ENCODE results near the gene SRRM3. TPM values are rescaled to one million over a fixed set of nuclear protein-coding genes. Genes with fewer than 3 reads are reported as not detected.

The SRRM3 gene
- total RNA-seq, 1 donor from 2014 or later: 1.7 TPM

GRCh38 chr7:76317782-76318487 lies 116.2 kb downstream of the SRRM3 start:
- peak overlapping the region; percentile 87 for H3K4me3 Mint-ChIP-seq (ENCODE audit: unreplicated experiment)
- no peaks in the 10 kb centered on the region for H3K9me3 ChIP-seq (ENCODE audit: insufficient read depth, low read depth, low read length)
- H3K36me3 Mint-ChIP-seq (ENCODE audit: low read depth, unreplicated experiment): peaks cover 8% of the 10 kb centered on the region
- peaks cover 2% of the 10 kb centered on the region for H3K9me3 Mint-ChIP-seq (ENCODE audit: unreplicated experiment)
- peaks cover 17% of the 10 kb centered on the region for H3K4me1 ChIP-seq (ENCODE audit: insufficient read depth, low read length)
- H3K79me2 ChIP-seq (ENCODE audit: insufficient read depth, low read length): peaks cover 16% of the 10 kb centered on the region
- H3K4me1 Mint-ChIP-seq (ENCODE audit: low read depth, unreplicated experiment): peaks cover 22% of the 10 kb centered on the region
- peak overlapping the region; percentile 82 for H3K9ac ChIP-seq (ENCODE audit: low read length)
- H3K36me3 ChIP-seq (ENCODE audit: insufficient read depth, low read length): peaks cover 9% of the 10 kb centered on the region
- H3K27ac ChIP-seq (ENCODE audit: low read depth, low read length): peak overlapping the region; percentile 74
- H3K27me3 Mint-ChIP-seq (ENCODE audit: low read depth, unreplicated experiment): no peaks in the 10 kb centered on the region
- peak overlapping the region; percentile 66 for H3K4me3 ChIP-seq (ENCODE audit: insufficient read depth, low read depth, low read length)
- peak overlapping the region; percentile 99 for H3K27ac Mint-ChIP-seq (ENCODE audit: unreplicated experiment)
- H4K20me1 ChIP-seq (ENCODE audit: insufficient read depth, low read length): peaks cover 25% of the 10 kb centered on the region
- DNase-seq (ENCODE audit: low read depth) (peak; percentile 89), FAIRE-seq (no peak)
- H3K4me2 ChIP-seq (ENCODE audit: low read length): peak overlapping the region; percentile 85
- no peaks in the 10 kb centered on the region for H3K27me3 ChIP-seq (ENCODE audit: insufficient read depth, low read length)
- peak overlapping the region; percentile 82 for H2AFZ ChIP-seq (ENCODE audit: low read depth, low read length)
- TF ChIP-seq EZH2 (IDR thresholded peaks at IDR 0.05; ENCODE audit: insufficient read depth, low read length): no peak
- no peak for TF ChIP-seq CTCF (IDR thresholded peaks at IDR 0.05; ENCODE audit: insufficient read depth, low read depth, low read length)

- peak overlapping the region; percentile 74 for H3K27ac ChIP-seq (ENCODE audit: low read depth, low read length)
- Mint-ChIP-seq H3K4me1 (ENCODE audit: low read depth, unreplicated experiment) (peaks cover 27% of the 10 kb centered on the region), H3K9me3 (ENCODE audit: unreplicated experiment) (peaks cover 2% of the 10 kb centered on the region), H3K27ac (ENCODE audit: unreplicated experiment) (peak overlapping the region; percentile 94), H3K36me3 (ENCODE audit: low read depth, unreplicated experiment) (peaks cover 9% of the 10 kb centered on the region), H3K27me3 (ENCODE audit: low read depth, unreplicated experiment) (no peaks in the 10 kb centered on the region), H3K4me3 (ENCODE audit: unreplicated experiment) (peak overlapping the region; percentile 87)
- TF ChIP-seq CTCF (IDR thresholded peaks at IDR 0.05; ENCODE audit: insufficient read depth, low read depth, low read length): peak; percentile 29
- no peak for TF ChIP-seq EZH2 (IDR thresholded peaks at IDR 0.05; ENCODE audit: insufficient read depth, low read length)
- H3K4me3 ChIP-seq (ENCODE audit: insufficient read depth, low read depth, low read length): peak overlapping the region; percentile 66
- no peaks in the 10 kb centered on the region for H3K9me3 ChIP-seq (ENCODE audit: insufficient read depth, low read depth, low read length)
- H4K20me1 ChIP-seq (ENCODE audit: insufficient read depth, low read length): peaks cover 33% of the 10 kb centered on the region
- H3K27me3 ChIP-seq (ENCODE audit: insufficient read depth, low read length): no peaks in the 10 kb centered on the region
- FAIRE-seq: no peak
- DNase-seq (ENCODE audit: low read depth): peak; percentile 82
- H3K79me2 ChIP-seq (ENCODE audit: insufficient read depth, low read length): peaks cover 21% of the 10 kb centered on the region
- H3K4me2 ChIP-seq (ENCODE audit: low read length): peak overlapping the region; percentile 85
- no peak overlapping the region for H2AFZ ChIP-seq (ENCODE audit: low read depth, low read length)
- H3K36me3 ChIP-seq (ENCODE audit: insufficient read depth, low read length): peaks cover 9% of the 10 kb centered on the region
- H3K4me1 ChIP-seq (ENCODE audit: insufficient read depth, low read length): peaks cover 17% of the 10 kb centered on the region
- H3K9ac ChIP-seq (ENCODE audit: low read length): peak overlapping the region; percentile 82
These were observed 117.0 kb downstream of the SRRM3 start for GRCh38 chr7:76318488-76319353.
